ENCODE measurements around the gene CLCN7.

Gene CLCN7

GRCh38 chr16:1505073-1505844, 30.4 kb upstream of the CLCN7 start:
- no peaks in the 10 kb centered on the region for H3K9me3 ChIP-seq (ENCODE audit: control insufficient read depth, low read length)
- H4K91ac ChIP-seq (ENCODE audit: low read length), result no peak overlapping the region
- no peak overlapping the region for H2BK5ac ChIP-seq (ENCODE audit: low read depth, low read length, poor library complexity, severe bottlenecking)
- WGBS, result 98% methylated on average over 37 of the region's 37 CpGs
- no peak for DNase-seq
- no peak overlapping the region for H4K8ac ChIP-seq (ENCODE audit: low read length)
- no peak overlapping the region for H3K4ac ChIP-seq (ENCODE audit: low read depth in 1 of 2, low read length in 2 of 2)
- no peak overlapping the region for H3K9ac ChIP-seq (ENCODE audit: low read length)
- peaks cover 36 to 90% of the 10 kb centered on the region in 2 experiments for H3K36me3 ChIP-seq (ENCODE audit: control insufficient read depth in 1 of 2, insufficient read depth in 2 of 2, low read depth in 1 of 2, low read length in 2 of 2)
- no peak overlapping the region for H2BK15ac ChIP-seq (ENCODE audit: low read depth, poor library complexity, severe bottlenecking)
- H3K14ac ChIP-seq (ENCODE audit: low read length in 2 of 2), result no peak overlapping the region
- no peaks in the 10 kb centered on the region for H3K27me3 ChIP-seq (ENCODE audit: control insufficient read depth in 1 of 2, insufficient read depth in 1 of 2, low read length in 2 of 2)
- no peak overlapping the region for H3K27ac ChIP-seq (ENCODE audit: low read length, poor library complexity, severe bottlenecking)
- no peak overlapping the region for H2BK120ac ChIP-seq (ENCODE audit: low read depth, low read length)
- no peak overlapping the region for H3K4me2 ChIP-seq (ENCODE audit: low read length, poor library complexity, severe bottlenecking)
- no peak overlapping the region for H2BK12ac ChIP-seq (ENCODE audit: low read length in 2 of 2)
- H3K18ac ChIP-seq (ENCODE audit: low read depth in 1 of 2, low read length in 2 of 2), result no peak overlapping the region
- no peak overlapping the region for H2AK5ac ChIP-seq (ENCODE audit: low read length, severe bottlenecking)
- H3K79me1 ChIP-seq (replicated peaks; ENCODE audit: low read length, poor library complexity, severe bottlenecking), result peaks cover 24% of the 10 kb centered on the region
- H3K4me1 ChIP-seq (ENCODE audit: control insufficient read depth, insufficient read depth, low read depth, low read length), result peaks cover 2% of the 10 kb centered on the region
- no peak overlapping the region for H3K4me3 ChIP-seq (ENCODE audit: insufficient read depth in 1 of 2, low read depth in 1 of 2, low read length in 2 of 2)
- no peak overlapping the region for H3K23ac ChIP-seq (ENCODE audit: low read length in 2 of 2)
- H2AFZ ChIP-seq (ENCODE audit: low read depth, low read length), result no peak overlapping the region

- Histone ChIP-seq H2AFZ (ENCODE audit: low read depth, low read length) (no peak overlapping the region), H3K23ac (ENCODE audit: low read length in 2 of 2) (no peak overlapping the region), H3K9ac (ENCODE audit: low read length) (no peak overlapping the region), H4K91ac (ENCODE audit: low read length) (no peak overlapping the region), H2BK120ac (ENCODE audit: low read depth, low read length) (no peak overlapping the region), H3K4me3 (ENCODE audit: insufficient read depth in 1 of 2, low read depth in 1 of 2, low read length in 2 of 2) (no peak overlapping the region), H3K9me3 (ENCODE audit: control insufficient read depth, low read length) (no peaks in the 10 kb centered on the region), H2BK15ac (ENCODE audit: low read depth, poor library complexity, severe bottlenecking) (no peak overlapping the region), H3K4ac (ENCODE audit: low read depth in 1 of 2, low read length in 2 of 2) (no peak overlapping the region), H2AK5ac (ENCODE audit: low read length, severe bottlenecking) (no peak overlapping the region), H2BK12ac (ENCODE audit: low read length in 2 of 2) (no peak overlapping the region), H3K4me2 (ENCODE audit: low read length, poor library complexity, severe bottlenecking) (no peak overlapping the region), H3K18ac (ENCODE audit: low read depth in 1 of 2, low read length in 2 of 2) (no peak overlapping the region), H3K27ac (ENCODE audit: low read length, poor library complexity, severe bottlenecking) (no peak overlapping the region), H4K8ac (ENCODE audit: low read length) (no peak overlapping the region), H3K79me1 (replicated peaks; ENCODE audit: low read length, poor library complexity, severe bottlenecking) (peaks cover 31% of the 10 kb centered on the region), H3K4me1 (ENCODE audit: control insufficient read depth, insufficient read depth, low read depth, low read length) (no peaks in the 10 kb centered on the region), H3K14ac (ENCODE audit: low read length in 2 of 2) (no peak overlapping the region), H3K36me3 (ENCODE audit: control insufficient read depth in 1 of 2, insufficient read depth in 2 of 2, low read depth in 1 of 2, low read length in 2 of 2) (peaks cover 46 to 86% of the 10 kb centered on the region in 2 experiments), H2BK5ac (ENCODE audit: low read depth, low read length, poor library complexity, severe bottlenecking) (no peak overlapping the region), H3K27me3 (ENCODE audit: control insufficient read depth in 1 of 2, insufficient read depth in 1 of 2, low read length in 2 of 2) (no peaks in the 10 kb centered on the region)
- no peak for DNase-seq
- WGBS, result 99% methylated on average over 35 of the region's 37 CpGs
These were observed 28.5 kb upstream of the CLCN7 start for GRCh38 chr16:1503110-1503955.

- Histone ChIP-seq H3K27me3 (ENCODE audit: control insufficient read depth in 1 of 2, insufficient read depth in 1 of 2, low read length in 2 of 2) (no peaks in the 10 kb centered on the region), H3K4me3 (ENCODE audit: insufficient read depth in 1 of 2, low read depth in 1 of 2, low read length in 2 of 2) (no peak overlapping the region), H3K9me3 (ENCODE audit: control insufficient read depth, low read length) (no peaks in the 10 kb centered on the region), H4K91ac (ENCODE audit: low read length) (no peak overlapping the region), H2BK120ac (ENCODE audit: low read depth, low read length) (no peak overlapping the region), H3K18ac (ENCODE audit: low read depth in 1 of 2, low read length in 2 of 2) (no peak overlapping the region), H3K79me1 (replicated peaks; ENCODE audit: low read length, poor library complexity, severe bottlenecking) (peaks cover 34% of the 10 kb centered on the region), H4K8ac (ENCODE audit: low read length) (no peak overlapping the region), H3K36me3 (ENCODE audit: control insufficient read depth in 1 of 2, insufficient read depth in 2 of 2, low read depth in 1 of 2, low read length in 2 of 2) (peaks cover 54 to 83% of the 10 kb centered on the region in 2 experiments), H2AK5ac (ENCODE audit: low read length, severe bottlenecking) (no peak overlapping the region), H2BK5ac (ENCODE audit: low read depth, low read length, poor library complexity, severe bottlenecking) (no peak overlapping the region), H2BK12ac (ENCODE audit: low read length in 2 of 2) (no peak overlapping the region), H3K4me2 (ENCODE audit: low read length, poor library complexity, severe bottlenecking) (no peak overlapping the region), H2AFZ (ENCODE audit: low read depth, low read length) (no peak overlapping the region), H3K9ac (ENCODE audit: low read length) (no peak overlapping the region), H3K27ac (ENCODE audit: low read length, poor library complexity, severe bottlenecking) (no peak overlapping the region), H3K14ac (ENCODE audit: low read length in 2 of 2) (no peak overlapping the region), H3K4ac (ENCODE audit: low read depth in 1 of 2, low read length in 2 of 2) (no peak overlapping the region), H2BK15ac (ENCODE audit: low read depth, poor library complexity, severe bottlenecking) (no peak overlapping the region), H3K23ac (ENCODE audit: low read length in 2 of 2) (no peak overlapping the region), H3K4me1 (ENCODE audit: control insufficient read depth, insufficient read depth, low read depth, low read length) (no peaks in the 10 kb centered on the region)
- 98% methylated on average over 36 of the region's 42 CpGs for WGBS
- DNase-seq, result no peak
These were observed 27.5 kb upstream of the CLCN7 start for GRCh38 chr16:1502092-1503004.
